ENCODE measurements around the gene ATP8B1. TPM values are rescaled to one million over a fixed set of nuclear protein-coding genes. Genes with fewer than 3 reads are reported as not detected.

The ATP8B1 gene
- total and polyA plus RNA-seq, 2 experiments from 2014 or later: 1.7 to 3.0 TPM

GRCh38 chr18:57791192-57791591 lies 11.9 kb downstream of the ATP8B1 start:
- peaks cover 8% of the 10 kb centered on the region; the same call in 1 of the 3 replicates for H3K36me3 Mint-ChIP-seq (ENCODE audit: low read depth)
- Histone ChIP-seq H3F3A (replicated peaks; ENCODE audit: low read depth) (no peaks in the 10 kb centered on the region), H2AFZ (no peak overlapping the region), H3K79me2 (replicated peaks; ENCODE audit: insufficient read depth) (no peaks in the 10 kb centered on the region), H3K4me1 (ENCODE audit: insufficient read depth) (no peaks in the 10 kb centered on the region), H3K27ac (ENCODE audit: low read depth) (no peak overlapping the region), H3K9me2 (ENCODE audit: insufficient read depth) (no peaks in the 10 kb centered on the region), H3K36me3 (ENCODE audit: insufficient read depth) (no peaks in the 10 kb centered on the region), H3K4me2 (no peak overlapping the region), H3K27me3 (ENCODE audit: insufficient read depth) (no peaks in the 10 kb centered on the region), H4K20me1 (replicated peaks; ENCODE audit: insufficient read depth) (no peaks in the 10 kb centered on the region), H3K4me3 (no peak overlapping the region)
- TF ChIP-seq, protein P1, sequence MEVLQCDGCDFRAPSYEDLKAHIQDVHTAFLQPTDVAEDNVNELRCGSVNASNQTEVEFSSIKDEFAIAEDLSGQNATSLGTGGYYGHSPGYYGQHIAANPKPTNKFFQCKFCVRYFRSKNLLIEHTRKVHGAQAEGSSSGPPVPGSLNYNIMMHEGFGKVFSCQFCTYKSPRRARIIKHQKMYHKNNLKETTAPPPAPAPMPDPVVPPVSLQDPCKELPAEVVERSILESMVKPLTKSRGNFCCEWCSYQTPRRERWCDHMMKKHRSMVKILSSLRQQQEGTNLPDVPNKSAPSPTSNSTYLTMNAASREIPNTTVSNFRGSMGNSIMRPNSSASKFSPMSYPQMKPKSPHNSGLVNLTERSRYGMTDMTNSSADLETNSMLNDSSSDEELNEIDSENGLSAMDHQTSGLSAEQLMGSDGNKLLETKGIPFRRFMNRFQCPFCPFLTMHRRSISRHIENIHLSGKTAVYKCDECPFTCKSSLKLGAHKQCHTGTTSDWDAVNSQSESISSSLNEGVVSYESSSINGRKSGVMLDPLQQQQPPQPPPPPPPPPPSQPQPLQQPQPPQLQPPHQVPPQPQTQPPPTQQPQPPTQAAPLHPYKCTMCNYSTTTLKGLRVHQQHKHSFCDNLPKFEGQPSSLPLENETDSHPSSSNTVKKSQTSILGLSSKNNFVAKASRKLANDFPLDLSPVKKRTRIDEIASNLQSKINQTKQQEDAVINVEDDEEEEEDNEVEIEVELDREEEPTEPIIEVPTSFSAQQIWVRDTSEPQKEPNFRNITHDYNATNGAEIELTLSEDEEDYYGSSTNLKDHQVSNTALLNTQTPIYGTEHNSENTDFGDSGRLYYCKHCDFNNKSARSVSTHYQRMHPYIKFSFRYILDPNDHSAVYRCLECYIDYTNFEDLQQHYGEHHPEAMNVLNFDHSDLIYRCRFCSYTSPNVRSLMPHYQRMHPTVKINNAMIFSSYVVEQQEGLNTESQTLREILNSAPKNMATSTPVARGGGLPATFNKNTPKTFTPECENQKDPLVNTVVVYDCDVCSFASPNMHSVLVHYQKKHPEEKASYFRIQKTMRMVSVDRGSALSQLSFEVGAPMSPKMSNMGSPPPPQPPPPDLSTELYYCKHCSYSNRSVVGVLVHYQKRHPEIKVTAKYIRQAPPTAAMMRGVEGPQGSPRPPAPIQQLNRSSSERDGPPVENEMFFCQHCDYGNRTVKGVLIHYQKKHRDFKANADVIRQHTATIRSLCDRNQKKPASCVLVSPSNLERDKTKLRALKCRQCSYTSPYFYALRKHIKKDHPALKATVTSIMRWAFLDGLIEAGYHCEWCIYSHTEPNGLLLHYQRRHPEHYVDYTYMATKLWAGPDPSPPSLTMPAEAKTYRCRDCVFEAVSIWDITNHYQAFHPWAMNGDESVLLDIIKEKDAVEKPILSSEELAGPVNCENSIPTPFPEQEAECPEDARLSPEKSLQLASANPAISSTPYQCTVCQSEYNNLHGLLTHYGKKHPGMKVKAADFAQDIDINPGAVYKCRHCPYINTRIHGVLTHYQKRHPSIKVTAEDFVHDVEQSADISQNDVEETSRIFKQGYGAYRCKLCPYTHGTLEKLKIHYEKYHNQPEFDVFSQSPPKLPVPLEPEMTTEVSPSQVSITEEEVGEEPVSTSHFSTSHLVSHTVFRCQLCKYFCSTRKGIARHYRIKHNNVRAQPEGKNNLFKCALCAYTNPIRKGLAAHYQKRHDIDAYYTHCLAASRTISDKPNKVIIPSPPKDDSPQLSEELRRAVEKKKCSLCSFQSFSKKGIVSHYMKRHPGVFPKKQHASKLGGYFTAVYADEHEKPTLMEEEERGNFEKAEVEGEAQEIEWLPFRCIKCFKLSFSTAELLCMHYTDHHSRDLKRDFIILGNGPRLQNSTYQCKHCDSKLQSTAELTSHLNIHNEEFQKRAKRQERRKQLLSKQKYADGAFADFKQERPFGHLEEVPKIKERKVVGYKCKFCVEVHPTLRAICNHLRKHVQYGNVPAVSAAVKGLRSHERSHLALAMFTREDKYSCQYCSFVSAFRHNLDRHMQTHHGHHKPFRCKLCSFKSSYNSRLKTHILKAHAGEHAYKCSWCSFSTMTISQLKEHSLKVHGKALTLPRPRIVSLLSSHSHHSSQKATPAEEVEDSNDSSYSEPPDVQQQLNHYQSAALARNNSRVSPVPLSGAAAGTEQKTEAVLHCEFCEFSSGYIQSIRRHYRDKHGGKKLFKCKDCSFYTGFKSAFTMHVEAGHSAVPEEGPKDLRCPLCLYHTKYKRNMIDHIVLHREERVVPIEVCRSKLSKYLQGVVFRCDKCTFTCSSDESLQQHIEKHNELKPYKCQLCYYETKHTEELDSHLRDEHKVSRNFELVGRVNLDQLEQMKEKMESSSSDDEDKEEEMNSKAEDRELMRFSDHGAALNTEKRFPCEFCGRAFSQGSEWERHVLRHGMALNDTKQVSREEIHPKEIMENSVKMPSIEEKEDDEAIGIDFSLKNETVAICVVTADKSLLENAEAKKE (CRISPR knock-in tag; IDR thresholded peaks at IDR 0.05): no peak
- TF ChIP-seq EZH2phosphoT487 (IDR thresholded peaks at IDR 0.05; ENCODE audit: unreplicated experiment) (no peak), NANOG (IDR thresholded peaks at IDR 0.05; ENCODE audit: borderline replicate concordance) (no peak), CTCF (conservative IDR thresholded peaks at IDR 0.05; ENCODE audit: low read depth in 2 of 2) (no peak), CREB1 (CRISPR knock-in tag; IDR thresholded peaks at IDR 0.05; ENCODE audit: low read depth) (no peak), ZNF114 (CRISPR knock-in tag; IDR thresholded peaks at IDR 0.05) (no peak), POLR2AphosphoS5 (IDR thresholded peaks at IDR 0.05; ENCODE audit: low read depth) (no peak), JUNB (IDR thresholded peaks at IDR 0.05; ENCODE audit: unreplicated experiment) (no peak), ZNF331 (CRISPR knock-in tag; IDR thresholded peaks at IDR 0.05; ENCODE audit: low read depth) (no peak), STAT1 (IDR thresholded peaks at IDR 0.05; ENCODE audit: unreplicated experiment) (no peak), EZH2 (IDR thresholded peaks at IDR 0.05; ENCODE audit: low read depth, unreplicated experiment) (no peak)
- TF ChIP-seq, protein P2, sequence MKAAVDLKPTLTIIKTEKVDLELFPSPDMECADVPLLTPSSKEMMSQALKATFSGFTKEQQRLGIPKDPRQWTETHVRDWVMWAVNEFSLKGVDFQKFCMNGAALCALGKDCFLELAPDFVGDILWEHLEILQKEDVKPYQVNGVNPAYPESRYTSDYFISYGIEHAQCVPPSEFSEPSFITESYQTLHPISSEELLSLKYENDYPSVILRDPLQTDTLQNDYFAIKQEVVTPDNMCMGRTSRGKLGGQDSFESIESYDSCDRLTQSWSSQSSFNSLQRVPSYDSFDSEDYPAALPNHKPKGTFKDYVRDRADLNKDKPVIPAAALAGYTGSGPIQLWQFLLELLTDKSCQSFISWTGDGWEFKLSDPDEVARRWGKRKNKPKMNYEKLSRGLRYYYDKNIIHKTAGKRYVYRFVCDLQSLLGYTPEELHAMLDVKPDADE (IDR thresholded peaks at IDR 0.05): no peak
- TF ChIP-seq, protein P3, sequence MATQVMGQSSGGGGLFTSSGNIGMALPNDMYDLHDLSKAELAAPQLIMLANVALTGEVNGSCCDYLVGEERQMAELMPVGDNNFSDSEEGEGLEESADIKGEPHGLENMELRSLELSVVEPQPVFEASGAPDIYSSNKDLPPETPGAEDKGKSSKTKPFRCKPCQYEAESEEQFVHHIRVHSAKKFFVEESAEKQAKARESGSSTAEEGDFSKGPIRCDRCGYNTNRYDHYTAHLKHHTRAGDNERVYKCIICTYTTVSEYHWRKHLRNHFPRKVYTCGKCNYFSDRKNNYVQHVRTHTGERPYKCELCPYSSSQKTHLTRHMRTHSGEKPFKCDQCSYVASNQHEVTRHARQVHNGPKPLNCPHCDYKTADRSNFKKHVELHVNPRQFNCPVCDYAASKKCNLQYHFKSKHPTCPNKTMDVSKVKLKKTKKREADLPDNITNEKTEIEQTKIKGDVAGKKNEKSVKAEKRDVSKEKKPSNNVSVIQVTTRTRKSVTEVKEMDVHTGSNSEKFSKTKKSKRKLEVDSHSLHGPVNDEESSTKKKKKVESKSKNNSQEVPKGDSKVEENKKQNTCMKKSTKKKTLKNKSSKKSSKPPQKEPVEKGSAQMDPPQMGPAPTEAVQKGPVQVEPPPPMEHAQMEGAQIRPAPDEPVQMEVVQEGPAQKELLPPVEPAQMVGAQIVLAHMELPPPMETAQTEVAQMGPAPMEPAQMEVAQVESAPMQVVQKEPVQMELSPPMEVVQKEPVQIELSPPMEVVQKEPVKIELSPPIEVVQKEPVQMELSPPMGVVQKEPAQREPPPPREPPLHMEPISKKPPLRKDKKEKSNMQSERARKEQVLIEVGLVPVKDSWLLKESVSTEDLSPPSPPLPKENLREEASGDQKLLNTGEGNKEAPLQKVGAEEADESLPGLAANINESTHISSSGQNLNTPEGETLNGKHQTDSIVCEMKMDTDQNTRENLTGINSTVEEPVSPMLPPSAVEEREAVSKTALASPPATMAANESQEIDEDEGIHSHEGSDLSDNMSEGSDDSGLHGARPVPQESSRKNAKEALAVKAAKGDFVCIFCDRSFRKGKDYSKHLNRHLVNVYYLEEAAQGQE (IDR thresholded peaks at IDR 0.05; ENCODE audit: unreplicated experiment): no peak
- no peak for DNase-seq (ENCODE audit: low spot score)
- H3K27me3 Mint-ChIP-seq (ENCODE audit: insufficient read depth, low read depth, poor library complexity): no peaks in the 10 kb centered on the region
- no peak for ATAC-seq
- H3K9me3 Mint-ChIP-seq: peaks cover 4% of the 10 kb centered on the region; the same call in 1 of the 3 replicates
- H3K4me1 Mint-ChIP-seq: peaks cover 10% of the 10 kb centered on the region
- no peak overlapping the region for H3K27ac Mint-ChIP-seq
- H3K4me3 Mint-ChIP-seq: no peak overlapping the region
